Measurements from ENCODE around the gene ITGB3BP.

ITGB3BP gene

DNA sequence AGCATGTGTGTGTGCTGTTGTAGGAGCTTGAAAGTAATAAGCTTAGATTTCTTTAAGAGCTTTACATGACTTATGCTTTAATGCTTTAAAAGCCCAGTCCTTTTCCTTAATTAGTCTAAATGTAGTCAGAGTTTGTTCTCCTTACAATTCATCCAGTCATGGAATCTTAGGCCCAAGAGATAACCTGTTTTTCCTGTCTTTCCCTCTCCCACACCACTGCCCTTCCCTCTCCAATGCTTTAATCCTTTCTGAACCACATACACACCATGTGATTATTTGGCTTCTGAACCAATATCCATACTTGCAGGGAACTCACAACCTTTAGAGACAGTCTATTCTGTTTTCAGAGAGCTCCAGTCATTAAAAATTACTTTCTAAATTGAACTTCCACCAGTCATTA, 118.0 kb downstream of the ITGB3BP start:
- no peak overlapping the region for H3K4me3 ChIP-seq (ENCODE audit: control insufficient read depth, low read depth, low read length)
- TF ChIP-seq, protein P1, sequence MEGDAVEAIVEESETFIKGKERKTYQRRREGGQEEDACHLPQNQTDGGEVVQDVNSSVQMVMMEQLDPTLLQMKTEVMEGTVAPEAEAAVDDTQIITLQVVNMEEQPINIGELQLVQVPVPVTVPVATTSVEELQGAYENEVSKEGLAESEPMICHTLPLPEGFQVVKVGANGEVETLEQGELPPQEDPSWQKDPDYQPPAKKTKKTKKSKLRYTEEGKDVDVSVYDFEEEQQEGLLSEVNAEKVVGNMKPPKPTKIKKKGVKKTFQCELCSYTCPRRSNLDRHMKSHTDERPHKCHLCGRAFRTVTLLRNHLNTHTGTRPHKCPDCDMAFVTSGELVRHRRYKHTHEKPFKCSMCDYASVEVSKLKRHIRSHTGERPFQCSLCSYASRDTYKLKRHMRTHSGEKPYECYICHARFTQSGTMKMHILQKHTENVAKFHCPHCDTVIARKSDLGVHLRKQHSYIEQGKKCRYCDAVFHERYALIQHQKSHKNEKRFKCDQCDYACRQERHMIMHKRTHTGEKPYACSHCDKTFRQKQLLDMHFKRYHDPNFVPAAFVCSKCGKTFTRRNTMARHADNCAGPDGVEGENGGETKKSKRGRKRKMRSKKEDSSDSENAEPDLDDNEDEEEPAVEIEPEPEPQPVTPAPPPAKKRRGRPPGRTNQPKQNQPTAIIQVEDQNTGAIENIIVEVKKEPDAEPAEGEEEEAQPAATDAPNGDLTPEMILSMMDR (conservative IDR thresholded peaks at IDR 0.05; ENCODE audit: control insufficient read depth, insufficient read depth, low read depth, low read length), result no peak
- no peak for DNase-seq (ENCODE audit: low read depth)

DNA sequence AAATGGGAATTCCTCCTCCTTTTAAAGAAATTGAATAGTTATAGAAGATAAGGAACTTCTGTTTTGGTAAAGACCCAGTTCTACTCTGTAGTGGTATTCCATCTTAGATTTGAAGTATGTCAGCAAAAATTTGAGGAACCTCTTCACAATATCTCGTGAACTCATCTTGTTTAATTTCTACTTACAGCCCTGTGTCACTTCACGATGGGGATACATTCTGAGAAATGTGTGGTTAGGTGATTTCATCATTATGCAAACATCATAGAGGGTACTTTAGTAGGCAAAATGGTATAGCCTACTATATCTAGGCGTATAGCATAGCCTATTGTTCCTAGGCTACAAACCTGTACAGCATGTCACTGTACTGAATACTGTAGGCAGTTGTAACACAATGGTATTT, 119.6 kb downstream of the ITGB3BP start:
- DNase-seq (ENCODE audit: low read depth), result no peak
- H3K4me3 ChIP-seq (ENCODE audit: control insufficient read depth, low read depth, low read length), result no peak overlapping the region
- TF ChIP-seq, protein P1 (conservative IDR thresholded peaks at IDR 0.05; ENCODE audit: control insufficient read depth, insufficient read depth, low read depth, low read length), result no peak

DNA sequence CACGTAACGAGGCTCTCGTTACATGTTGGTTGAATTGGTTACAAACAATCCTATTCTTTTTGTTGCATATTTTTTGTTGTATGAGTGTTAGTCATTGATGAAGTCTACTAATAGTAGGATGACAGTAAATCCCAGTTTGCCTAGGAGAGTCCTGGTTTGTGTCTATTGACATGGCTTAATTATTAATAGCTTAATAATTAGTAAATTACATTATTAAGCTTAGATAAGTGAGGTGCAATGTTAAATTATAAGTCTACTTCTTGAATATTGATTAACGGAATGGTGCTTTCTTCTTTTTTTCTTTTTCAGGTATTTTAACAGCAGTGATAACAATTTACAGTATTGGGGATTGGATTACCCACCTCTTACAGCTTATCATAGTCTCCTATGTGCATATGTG, 121.1 kb downstream of the ITGB3BP start:
- no peak for DNase-seq (ENCODE audit: low read depth)
- H3K4me3 ChIP-seq (ENCODE audit: control insufficient read depth, low read depth, low read length), result no peak overlapping the region
- TF ChIP-seq, protein P1 (conservative IDR thresholded peaks at IDR 0.05; ENCODE audit: control insufficient read depth, insufficient read depth, low read depth, low read length), result no peak
